Measurements from ENCODE around the gene EIF4G3. TPM values are rescaled to one million over a fixed set of nuclear protein-coding genes. Genes with fewer than 3 reads are reported as not detected.
"Not testable (repeated sequence)": the region's sequence is repeated elsewhere in the genome, so short reads cannot be mapped to it uniquely, and the experiment has no call there.

The EIF4G3 gene
- total and polyA plus RNA-seq, 10 donors = 14.3 to 97.3 (median 64.1) TPM

GRCh38 chr1:20867062-20867461 lies 309.6 kb downstream of the EIF4G3 start:
- no peak for TF ChIP-seq CTCF (IDR thresholded peaks at IDR 0.05 in 8 of 11, conservative IDR thresholded peaks at IDR 0.05 in 3 of 11)
- no peak for TF ChIP-seq POLR2A (IDR thresholded peaks at IDR 0.05)
- no peak for TF ChIP-seq POLR2AphosphoS5 (IDR thresholded peaks at IDR 0.05)
- DNase-seq = no peak
- WGBS, 5 donors = 81 to 99% (median 94%) methylated on average over 1 of the region's 1 CpG

GRCh38 chr1:20865001-20865400 lies 311.7 kb downstream of the EIF4G3 start:
- Histone ChIP-seq H3K36me3 (peaks cover 4 to 63% (median 45%) of the 10 kb centered on the region in 6 donors), H3K27me3 (replicated peaks in 1 of 7) (no peaks in the 10 kb centered on the region), H3K4me3 (no peak overlapping the region), H3K4me1 (no peaks in the 10 kb centered on the region), H3K9me3 (no peaks in the 10 kb centered on the region), H3K27ac (no peak overlapping the region)
- TF ChIP-seq CTCF (IDR thresholded peaks at IDR 0.05 in 8 of 11, conservative IDR thresholded peaks at IDR 0.05 in 3 of 11) (no peak), POLR2AphosphoS5 (IDR thresholded peaks at IDR 0.05) (no peak), POLR2A (IDR thresholded peaks at IDR 0.05) (no peak)
- 91 to 99% (median 93%) methylated on average over 2 of the region's 2 CpGs for whole genome bisulfite sequencing, 5 donors
- DNase-seq = no peak
- intact Hi-C loops (cut with DNase I; ENCODE audit: low total_unique reads) = no loop called here

More at GRCh38 chr1:20867062-20867461, 309.6 kb downstream of the EIF4G3 start:
- Histone ChIP-seq H3K4me3 (no peak overlapping the region), H3K9me3 (no peaks in the 10 kb centered on the region), H3K27ac (no peak overlapping the region), H3K36me3 (peaks cover 3 to 48% (median 30%) of the 10 kb centered on the region in 6 donors), H3K27me3 (replicated peaks in 1 of 7) (no peaks in the 10 kb centered on the region), H3K4me1 (peaks cover 0 to 5% (median 0%) of the 10 kb centered on the region in 6 donors)
- intact Hi-C loops (cut with DNase I; ENCODE audit: low total_unique reads) = no loop called here

GRCh38 chr1:20854529-20854928 lies 322.2 kb downstream of the EIF4G3 start:
- no peak overlapping the region for H3K4me3 ChIP-seq
- H3K4me1 ChIP-seq = no peaks in the 10 kb centered on the region
- intact Hi-C loops (cut with DNase I; ENCODE audit: low total_unique reads) = no loop called here
- no peaks in the 10 kb centered on the region for H3K9me3 ChIP-seq
- DNase-seq = no peak
- TF ChIP-seq POLR2AphosphoS5 (IDR thresholded peaks at IDR 0.05) (no peak), CTCF (IDR thresholded peaks at IDR 0.05 in 8 of 11, conservative IDR thresholded peaks at IDR 0.05 in 3 of 11) (no peak)
- H3K27me3 ChIP-seq (replicated peaks in 1 of 7) = no peaks in the 10 kb centered on the region
- no peak overlapping the region for H3K27ac ChIP-seq
- 97 to 100% (median 99%) methylated on average over 4 of the region's 4 CpGs for WGBS, 5 donors
- H3K36me3 ChIP-seq = peaks cover 0 to 100% (median 78%) of the 10 kb centered on the region in 6 donors

GRCh38 chr1:20851791-20852190 lies 324.9 kb downstream of the EIF4G3 start:
- intact Hi-C loops (cut with DNase I; ENCODE audit: low total_unique reads); H3K4me1 ChIP-seq; DNase-seq; H3K4me3 ChIP-seq; H3K9me3 ChIP-seq; H3K27me3 ChIP-seq (replicated peaks in 1 of 7): not testable (repeated sequence)
- Histone ChIP-seq H3K27ac (peak overlapping the region in 4 of 8 donors; percentile 26 to 72 (median 58)), H3K36me3 (peaks cover 0 to 100% (median 72%) of the 10 kb centered on the region in 6 donors)
- 68 to 85% (median 70%) methylated on average over 8 of the region's 8 CpGs for WGBS, 5 donors

- 79 to 92% (median 86%) methylated on average over 3 of the region's 3 CpGs for WGBS, 5 donors
- no peak overlapping the region for H3K4me3 ChIP-seq
- no peak for DNase-seq
- TF ChIP-seq POLR2AphosphoS5 (IDR thresholded peaks at IDR 0.05) (no peak), POLR2A (IDR thresholded peaks at IDR 0.05) (no peak), CTCF (IDR thresholded peaks at IDR 0.05 in 8 of 11, conservative IDR thresholded peaks at IDR 0.05 in 3 of 11) (no peak)
- H3K4me1 ChIP-seq = no peaks in the 10 kb centered on the region
- H3K36me3 ChIP-seq = peaks cover 0 to 100% (median 67%) of the 10 kb centered on the region in 6 donors
- no peak overlapping the region for H3K27ac ChIP-seq
- H3K9me3 ChIP-seq = no peaks in the 10 kb centered on the region
- intact Hi-C loops (cut with DNase I; ENCODE audit: low total_unique reads) = no loop called here
- no peaks in the 10 kb centered on the region for H3K27me3 ChIP-seq (replicated peaks in 1 of 7)
These were observed 326.7 kb downstream of the EIF4G3 start for GRCh38 chr1:20850021-20850420.

All from spleen (tissue), 11 donors.